ENCODE results near the gene AZI2.

The AZI2 gene

DNA sequence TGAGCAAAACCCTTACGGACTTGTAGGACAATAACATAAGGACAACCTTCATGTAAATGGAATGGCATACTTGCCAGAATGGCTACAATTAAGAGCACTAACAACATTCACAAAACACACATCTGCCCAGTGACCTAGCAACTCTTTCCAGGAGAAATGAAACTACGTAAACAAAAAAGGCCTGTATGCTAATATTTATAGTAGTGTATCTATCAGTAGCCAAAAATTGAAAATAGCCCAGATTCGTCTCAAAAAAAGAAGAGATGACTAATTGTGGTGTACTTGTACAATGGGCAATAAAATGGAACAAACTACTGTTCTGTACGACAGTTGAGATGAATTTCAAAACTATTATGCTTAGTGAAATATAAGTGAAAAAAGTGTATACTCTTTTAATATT is 68.9 kb downstream of the AZI2 start:
- H3K4me3 ChIP-seq (ENCODE audit: low read depth, low read length) = no peak overlapping the region
- DNase-seq (ENCODE audit: low read depth) = no peak
- TF ChIP-seq, protein P1, sequence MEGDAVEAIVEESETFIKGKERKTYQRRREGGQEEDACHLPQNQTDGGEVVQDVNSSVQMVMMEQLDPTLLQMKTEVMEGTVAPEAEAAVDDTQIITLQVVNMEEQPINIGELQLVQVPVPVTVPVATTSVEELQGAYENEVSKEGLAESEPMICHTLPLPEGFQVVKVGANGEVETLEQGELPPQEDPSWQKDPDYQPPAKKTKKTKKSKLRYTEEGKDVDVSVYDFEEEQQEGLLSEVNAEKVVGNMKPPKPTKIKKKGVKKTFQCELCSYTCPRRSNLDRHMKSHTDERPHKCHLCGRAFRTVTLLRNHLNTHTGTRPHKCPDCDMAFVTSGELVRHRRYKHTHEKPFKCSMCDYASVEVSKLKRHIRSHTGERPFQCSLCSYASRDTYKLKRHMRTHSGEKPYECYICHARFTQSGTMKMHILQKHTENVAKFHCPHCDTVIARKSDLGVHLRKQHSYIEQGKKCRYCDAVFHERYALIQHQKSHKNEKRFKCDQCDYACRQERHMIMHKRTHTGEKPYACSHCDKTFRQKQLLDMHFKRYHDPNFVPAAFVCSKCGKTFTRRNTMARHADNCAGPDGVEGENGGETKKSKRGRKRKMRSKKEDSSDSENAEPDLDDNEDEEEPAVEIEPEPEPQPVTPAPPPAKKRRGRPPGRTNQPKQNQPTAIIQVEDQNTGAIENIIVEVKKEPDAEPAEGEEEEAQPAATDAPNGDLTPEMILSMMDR (IDR thresholded peaks at IDR 0.05; ENCODE audit: low read depth, low read length, missing control alignments) = no peak

DNA sequence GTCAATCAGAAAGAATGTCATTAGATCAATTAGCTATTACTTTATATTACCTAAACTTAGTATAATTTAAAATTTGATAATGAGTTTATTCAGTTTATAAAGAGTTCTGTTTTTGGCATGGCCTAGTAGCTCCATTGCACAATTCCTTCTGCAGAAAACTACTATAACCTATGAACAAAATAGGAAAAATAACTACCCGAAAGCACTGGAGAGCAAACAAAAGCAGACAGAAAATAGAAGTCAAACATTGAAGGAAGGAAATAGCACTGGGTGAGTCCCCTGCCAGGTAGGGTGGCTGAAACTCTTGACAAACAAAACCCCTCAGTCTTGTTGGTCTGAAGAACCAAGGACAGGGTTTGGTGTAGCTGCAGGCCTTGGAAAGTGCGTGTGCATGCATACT is 69.7 kb downstream of the AZI2 start:
- TF ChIP-seq, protein P1 (IDR thresholded peaks at IDR 0.05; ENCODE audit: low read depth, low read length, missing control alignments) = no peak

DNA sequence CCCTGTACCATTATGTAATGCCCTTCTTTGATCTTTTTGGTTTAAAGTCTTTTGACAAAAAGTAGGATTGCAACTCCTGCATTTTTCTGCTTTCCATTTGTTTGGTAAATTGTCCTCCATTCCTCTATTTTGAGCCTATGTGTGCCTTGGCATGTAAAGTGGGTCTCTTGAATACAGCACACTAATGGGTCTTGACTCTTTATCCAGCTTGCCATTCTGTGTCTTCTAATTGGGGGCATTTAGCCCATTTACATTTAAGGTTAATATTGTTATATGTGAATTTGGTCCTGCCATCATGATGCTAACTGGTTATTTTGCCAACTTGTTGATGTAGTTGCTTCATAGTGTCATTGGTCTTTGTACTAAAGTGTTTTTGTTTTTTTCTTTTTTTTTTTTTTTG is 74.8 kb downstream of the AZI2 start:
- TF ChIP-seq, protein P1 (IDR thresholded peaks at IDR 0.05; ENCODE audit: low read depth, low read length, missing control alignments) = no peak
- no peak for DNase-seq (ENCODE audit: low read depth)
- H3K4me3 ChIP-seq (ENCODE audit: low read depth, low read length) = no peak overlapping the region

More for the DNA sequence above, 69.7 kb downstream of the AZI2 start:
- DNase-seq (ENCODE audit: low read depth) = no peak
- no peak overlapping the region for H3K4me3 ChIP-seq (ENCODE audit: low read depth, low read length)
